ENCODE measurements around the gene CLCN4. TPM values are rescaled to one million over a fixed set of nuclear protein-coding genes. Genes with fewer than 3 reads are reported as not detected.

The CLCN4 gene
- polyA plus RNA-seq, 1 of the 3 experiments (the other 2 are of a cell fraction): 1.1 TPM

GRCh38 chrX:10193587-10193986, 36.8 kb downstream of the CLCN4 start:
- Histone ChIP-seq H4K20me1 (ENCODE audit: insufficient read depth) (no peaks in the 10 kb centered on the region), H3F3A (replicated peaks; ENCODE audit: insufficient read depth) (no peaks in the 10 kb centered on the region), H3K36me3 (replicated peaks in 1 of 2; ENCODE audit: control insufficient read depth in 1 of 2, insufficient read depth in 2 of 2, low read length in 1 of 2) (no peaks in the 10 kb centered on the region), H3K79me2 (ENCODE audit: insufficient read depth) (no peaks in the 10 kb centered on the region), H3K27ac (ENCODE audit: low read depth in 2 of 2, low read length in 1 of 2) (no peak overlapping the region), H3K4me2 (no peak overlapping the region), H3K4me3 (ENCODE audit: low read depth in 2 of 2, low read length in 1 of 2) (no peak overlapping the region), H2AFZ (ENCODE audit: low read depth) (no peak overlapping the region), H3K9ac (no peak overlapping the region), H3K4me1 (ENCODE audit: control insufficient read depth in 1 of 2, insufficient read depth in 2 of 2, low read depth in 1 of 2, low read length in 1 of 2) (no peaks in the 10 kb centered on the region; a peak in 1 of 4 replicates), H3K27me3 (ENCODE audit: insufficient read depth) (no peaks in the 10 kb centered on the region), H3K9me3 (no peaks in the 10 kb centered on the region), H3K9me2 (no peaks in the 10 kb centered on the region)
- POLR2A ChIA-PET: no interaction called here
- no peak for DNase-seq
- CTCF ChIA-PET: interaction anchor here (1.0 to 1.6 kb wide), 3 partner anchors 422 to 529 kb away, joined by 3 to 6 read pairs (median 5); no protein-coding TSS in a partner anchor
- TF ChIP-seq MAX (IDR thresholded peaks at IDR 0.05; ENCODE audit: low read depth) (no peak), JUND (IDR thresholded peaks at IDR 0.05) (no peak), RFX5 (IDR thresholded peaks at IDR 0.05; ENCODE audit: low read length) (no peak), TAF1 (IDR thresholded peaks at IDR 0.05; ENCODE audit: borderline replicate concordance, low read depth, low read length) (no peak), RCOR1 (IDR thresholded peaks at IDR 0.05; ENCODE audit: low read length) (no peak), TEAD4 (IDR thresholded peaks at IDR 0.05; ENCODE audit: borderline replicate concordance, insufficient read depth) (no peak), ELF1 (IDR thresholded peaks at IDR 0.05) (no peak), GABPA (IDR thresholded peaks at IDR 0.05; ENCODE audit: low read depth) (no peak), FOSL2 (IDR thresholded peaks at IDR 0.05; ENCODE audit: borderline replicate concordance, low read depth) (no peak), FOXJ3 (CRISPR knock-in tag; IDR thresholded peaks at IDR 0.05) (no peak), MXI1 (IDR thresholded peaks at IDR 0.05; ENCODE audit: low read depth, low read length) (no peak), SIN3A (IDR thresholded peaks at IDR 0.05; ENCODE audit: borderline replicate concordance, low read depth, low read length) (no peak), GATA2 (CRISPR knock-in tag; IDR thresholded peaks at IDR 0.05) (no peak)
- TF ChIP-seq, protein P1, sequence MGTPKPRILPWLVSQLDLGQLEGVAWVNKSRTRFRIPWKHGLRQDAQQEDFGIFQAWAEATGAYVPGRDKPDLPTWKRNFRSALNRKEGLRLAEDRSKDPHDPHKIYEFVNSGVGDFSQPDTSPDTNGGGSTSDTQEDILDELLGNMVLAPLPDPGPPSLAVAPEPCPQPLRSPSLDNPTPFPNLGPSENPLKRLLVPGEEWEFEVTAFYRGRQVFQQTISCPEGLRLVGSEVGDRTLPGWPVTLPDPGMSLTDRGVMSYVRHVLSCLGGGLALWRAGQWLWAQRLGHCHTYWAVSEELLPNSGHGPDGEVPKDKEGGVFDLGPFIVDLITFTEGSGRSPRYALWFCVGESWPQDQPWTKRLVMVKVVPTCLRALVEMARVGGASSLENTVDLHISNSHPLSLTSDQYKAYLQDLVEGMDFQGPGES (IDR thresholded peaks at IDR 0.05; ENCODE audit: low read depth, low read length): no peak

- H3K9ac ChIP-seq: no peak overlapping the region
- H3K27ac ChIP-seq (ENCODE audit: low read depth in 2 of 2, low read length in 1 of 2): no peak overlapping the region
- H4K20me1 ChIP-seq (ENCODE audit: insufficient read depth): no peaks in the 10 kb centered on the region
- no peak for DNase-seq
- TF ChIP-seq REST (IDR thresholded peaks at IDR 0.05; ENCODE audit: low read depth, low read length): no peak
- H3K4me2 ChIP-seq: no peak overlapping the region
- H3K36me3 ChIP-seq (replicated peaks in 1 of 2; ENCODE audit: control insufficient read depth in 1 of 2, insufficient read depth in 2 of 2, low read length in 1 of 2): no peaks in the 10 kb centered on the region
- ChIA-PET POLR2A (no interaction called here), CTCF (interaction anchor here (1.3 kb wide), 1 partner anchor 441 kb away, joined by 4 read pairs; no protein-coding TSS in a partner anchor)
- H3K4me1 ChIP-seq (ENCODE audit: control insufficient read depth in 1 of 2, insufficient read depth in 2 of 2, low read depth in 1 of 2, low read length in 1 of 2): no peaks in the 10 kb centered on the region
- H3F3A ChIP-seq (replicated peaks; ENCODE audit: insufficient read depth): no peaks in the 10 kb centered on the region
- no peaks in the 10 kb centered on the region for H3K27me3 ChIP-seq (ENCODE audit: insufficient read depth)
- H3K4me3 ChIP-seq (ENCODE audit: low read depth in 2 of 2, low read length in 1 of 2): no peak overlapping the region
- H3K9me2 ChIP-seq: no peaks in the 10 kb centered on the region
- 69% methylated on average over 4 of the region's 4 CpGs for WGBS (ENCODE audit: low lambda C conversion rate)
- H3K9me3 ChIP-seq: no peaks in the 10 kb centered on the region
- H2AFZ ChIP-seq (ENCODE audit: low read depth): no peak overlapping the region
- no peaks in the 10 kb centered on the region for H3K79me2 ChIP-seq (ENCODE audit: insufficient read depth)
Observed at GRCh38 chrX:10195425-10195824, 38.6 kb downstream of the CLCN4 start.

Data from SK-N-SH (cell line).